K562 (cell line): Measurements from ENCODE around the gene CAPN2. TPM values are rescaled to one million over a fixed set of nuclear protein-coding genes. Genes with fewer than 3 reads are reported as not detected.

Experiments used
- BCOR ChIP-seq: fragments of 450-650 bp; IDR thresholded peaks from 2 replicates; pipeline ENCODE4 v1.6.1; 2016
- CBFA2T2 ChIP-seq: fragments of 450-650 bp; conservative IDR thresholded peaks from 2 replicates; pipeline ENCODE4 v1.6.1; 2017; ENCODE audit warnings: mild to moderate bottlenecking
- CSDE1 ChIP-seq, 2 experiments: fragments of 450-650 bp; IDR thresholded peaks; 2 replicates each; pipeline ENCODE4 v1.6.1; 2016; ENCODE audit warnings: mild to moderate bottlenecking in 1 of 2
- GABPB2 ChIP-seq: fragments of 250-450 bp; sonication (Bioruptor Pico); conservative IDR thresholded peaks from 2 replicates; pipeline ENCODE4 v1.5.1; 2021; ENCODE audit warnings: mild to moderate bottlenecking
- HEY1 ChIP-seq: fragments of 250-450 bp; sonication (Bioruptor Pico); IDR thresholded peaks from 2 replicates; pipeline ENCODE4 v1.5.0; 2020; ENCODE audit warnings: mild to moderate bottlenecking, moderate library complexity, borderline replicate concordance
- IRF2 ChIP-seq: sonication (generic); formaldehyde crosslinking; IDR thresholded peaks from 2 replicates; pipeline ENCODE4 v1.8.1; 2022; ENCODE audit warnings: mild to moderate bottlenecking, missing genetic modification reagents
- MAFG ChIP-seq: fragments of 450-650 bp; conservative IDR thresholded peaks from 2 replicates; pipeline ENCODE4 v1.6.1; 2016; ENCODE audit warnings: missing genetic modification characterization, missing compliant biosample characterization
- NFRKB ChIP-seq: fragments of 450-650 bp; IDR thresholded peaks from 2 replicates; pipeline ENCODE4 v1.6.1; 2016; ENCODE audit warnings: low read depth
- PTBP1 ChIP-seq: fragments of 200-400 bp; formaldehyde crosslinking; IDR thresholded peaks from 2 replicates; pipeline ENCODE4 v1.6.1; 2017; ENCODE audit warnings: low read depth, low read length
- PYGO2 ChIP-seq: fragments of 450-650 bp; IDR thresholded peaks from 2 replicates; pipeline ENCODE4 v1.6.1; 2016; ENCODE audit warnings: mild to moderate bottlenecking, missing genetic modification characterization, moderate library complexity, missing compliant biosample characterization
- SIN3B ChIP-seq: fragments of 450-650 bp; IDR thresholded peaks from 2 replicates; pipeline ENCODE4 v1.6.1; 2017; ENCODE audit warnings: low read depth, mild to moderate bottlenecking, moderate library complexity
- SMARCA5 ChIP-seq: fragments of 450-650 bp; IDR thresholded peaks from 2 replicates; pipeline ENCODE4 v1.6.1; 2016
- SOX6 ChIP-seq: fragments of 450-650 bp; IDR thresholded peaks from 2 replicates; pipeline ENCODE4 v1.6.1; 2014; ENCODE audit warnings: mild to moderate bottlenecking
- ZBTB8A ChIP-seq: fragments of 450-650 bp; IDR thresholded peaks from 2 replicates; pipeline ENCODE4 v1.6.1; 2018; ENCODE audit warnings: mild to moderate bottlenecking, moderate library complexity; ENCODE audit not compliant: partially characterized antibody
- polyA plus RNA-seq, 8 experiments: library from polyadenylated mRNA; depleted of rRNA in 4 of 8; stranded (reverse) in 5 of 8; unstranded in 3 of 8; fragments of >200 nt; fragmentation: Nextera tagmentation in 2 of 8; fragmentation: Illumina TruSeq in 1 of 8; extraction: Ambion mirVana in 2 of 8; extraction: Trizol in 1 of 8; gene quantifications; 2 replicates each; pipeline versions ENCODE4 v1.2.1 to v1.2.3, GENCODE V29; 2011 to 2014; ENCODE audit warnings: inconsistent platforms in 1 of 8, missing spikeins in 1 of 8
- total RNA-seq, 7 experiments: library from RNA; depleted of rRNA in 6 of 7; stranded (reverse); fragments of >200 nt in 6 of 7; fragmentation: Illumina TruSeq in 2 of 7; extraction: Trizol in 2 of 7; gene quantifications; 2 replicates each; pipeline versions ENCODE4 v1.2.1 to v1.2.3, GENCODE V29; 2011 to 2021; ENCODE audit warnings: low replicate concordance in 1 of 7
- TF ChIP-seq, protein P1 (sequence below), 2 experiments: fragments of 450-650 bp in 1 of 2; sonication (generic) in 1 of 2; formaldehyde crosslinking in 1 of 2; IDR thresholded peaks in 1 of 2; conservative IDR thresholded peaks in 1 of 2; 2 replicates each; pipeline versions ENCODE4 v1.6.1 to v1.8.1; 2016 to 2023; ENCODE audit warnings: mild to moderate bottlenecking in 2 of 2, moderate library complexity in 2 of 2, inconsistent platforms in 1 of 2, missing genetic modification reagents in 1 of 2
- TF ChIP-seq, protein P2 (sequence below): fragments of 450-650 bp; IDR thresholded peaks from 2 replicates; pipeline ENCODE4 v1.6.1; 2016; ENCODE audit warnings: mild to moderate bottlenecking
- TF ChIP-seq, protein P3 (sequence below): sonication (generic); formaldehyde crosslinking; IDR thresholded peaks from 2 replicates; pipeline ENCODE4 v1.9.0; 2022; ENCODE audit warnings: mild to moderate bottlenecking, missing genetic modification reagents

The CAPN2 gene
- total and polyA plus RNA-seq, 9 of the 15 experiments (the other 6 are each of a cell fraction or from before 2014, with no cell fraction given): 24.6 to 157 (median 101) TPM

DNA sequence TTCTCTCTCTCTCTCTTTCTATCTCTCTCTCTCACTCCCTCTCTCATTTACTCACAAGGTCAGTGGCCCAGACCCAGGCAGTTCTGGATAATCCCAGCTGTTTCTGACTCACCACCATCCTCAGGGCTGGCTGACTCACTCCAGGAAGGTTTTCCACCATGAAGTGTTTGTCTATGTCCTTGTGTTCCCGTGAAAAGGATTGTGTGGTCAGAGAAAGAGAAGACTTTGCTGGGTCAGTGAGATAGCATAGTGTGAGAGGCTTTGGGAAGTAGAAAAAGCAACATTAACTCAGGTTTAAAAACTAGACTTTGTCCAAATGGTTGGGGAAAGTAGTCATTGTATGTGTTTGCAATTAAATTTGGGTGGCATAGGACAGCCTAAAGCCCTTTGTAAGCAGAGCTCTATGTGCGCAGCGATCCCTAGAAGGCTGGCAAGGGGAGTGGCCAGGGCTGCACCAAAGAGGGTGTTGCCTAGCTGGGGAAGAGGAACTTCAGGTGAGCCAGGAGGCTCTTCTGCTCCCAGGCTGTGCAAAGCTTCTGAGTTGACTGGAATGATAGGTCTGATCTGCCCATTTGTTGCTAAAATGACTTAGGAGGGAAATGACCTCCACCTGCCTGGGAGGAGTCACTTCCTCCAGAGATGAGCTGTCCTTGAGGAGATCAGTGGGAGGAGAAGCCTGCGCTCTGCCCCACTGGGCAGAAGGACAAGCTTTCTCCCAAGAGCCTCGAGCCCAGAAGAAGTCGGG lies 4.9 kb upstream of the CAPN2 start (continued):
- no peak for TF ChIP-seq GABPB2 (CRISPR knock-in tag)
- 0 out of 2 replicates have a peak, but pooled peaks have one; percentile 4 for TF ChIP-seq HEY1
- TF ChIP-seq, protein P1, sequence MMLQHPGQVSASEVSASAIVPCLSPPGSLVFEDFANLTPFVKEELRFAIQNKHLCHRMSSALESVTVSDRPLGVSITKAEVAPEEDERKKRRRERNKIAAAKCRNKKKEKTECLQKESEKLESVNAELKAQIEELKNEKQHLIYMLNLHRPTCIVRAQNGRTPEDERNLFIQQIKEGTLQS (IDR thresholded peaks at IDR 0.05): peak; percentile 99
- TF ChIP-seq, protein P1 (CRISPR knock-in tag; conservative IDR thresholded peaks at IDR 0.05): peak; percentile 99
- peak; percentile 13; the same call in 1 of the 2 replicates for TF ChIP-seq MAFG (tag)
- no peak for TF ChIP-seq IRF2 (CRISPR knock-in tag)
- peak; percentile 39; the same call in 1 of the 2 replicates for TF ChIP-seq BCOR
- peak; percentile 60; the same call in 1 of the 2 replicates for TF ChIP-seq SMARCA5
- 0 out of 2 replicates have a peak, but pooled peaks have one; percentile 64 for TF ChIP-seq PTBP1
- TF ChIP-seq, protein P2, sequence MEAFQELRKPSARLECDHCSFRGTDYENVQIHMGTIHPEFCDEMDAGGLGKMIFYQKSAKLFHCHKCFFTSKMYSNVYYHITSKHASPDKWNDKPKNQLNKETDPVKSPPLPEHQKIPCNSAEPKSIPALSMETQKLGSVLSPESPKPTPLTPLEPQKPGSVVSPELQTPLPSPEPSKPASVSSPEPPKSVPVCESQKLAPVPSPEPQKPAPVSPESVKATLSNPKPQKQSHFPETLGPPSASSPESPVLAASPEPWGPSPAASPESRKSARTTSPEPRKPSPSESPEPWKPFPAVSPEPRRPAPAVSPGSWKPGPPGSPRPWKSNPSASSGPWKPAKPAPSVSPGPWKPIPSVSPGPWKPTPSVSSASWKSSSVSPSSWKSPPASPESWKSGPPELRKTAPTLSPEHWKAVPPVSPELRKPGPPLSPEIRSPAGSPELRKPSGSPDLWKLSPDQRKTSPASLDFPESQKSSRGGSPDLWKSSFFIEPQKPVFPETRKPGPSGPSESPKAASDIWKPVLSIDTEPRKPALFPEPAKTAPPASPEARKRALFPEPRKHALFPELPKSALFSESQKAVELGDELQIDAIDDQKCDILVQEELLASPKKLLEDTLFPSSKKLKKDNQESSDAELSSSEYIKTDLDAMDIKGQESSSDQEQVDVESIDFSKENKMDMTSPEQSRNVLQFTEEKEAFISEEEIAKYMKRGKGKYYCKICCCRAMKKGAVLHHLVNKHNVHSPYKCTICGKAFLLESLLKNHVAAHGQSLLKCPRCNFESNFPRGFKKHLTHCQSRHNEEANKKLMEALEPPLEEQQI: peak; percentile 38; the same call in 1 of the 2 replicates
- peak; percentile 8; the same call in 1 of the 2 replicates for TF ChIP-seq SIN3B
- TF ChIP-seq, protein P3, sequence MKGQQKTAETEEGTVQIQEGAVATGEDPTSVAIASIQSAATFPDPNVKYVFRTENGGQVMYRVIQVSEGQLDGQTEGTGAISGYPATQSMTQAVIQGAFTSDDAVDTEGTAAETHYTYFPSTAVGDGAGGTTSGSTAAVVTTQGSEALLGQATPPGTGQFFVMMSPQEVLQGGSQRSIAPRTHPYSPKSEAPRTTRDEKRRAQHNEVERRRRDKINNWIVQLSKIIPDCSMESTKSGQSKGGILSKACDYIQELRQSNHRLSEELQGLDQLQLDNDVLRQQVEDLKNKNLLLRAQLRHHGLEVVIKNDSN (CRISPR knock-in tag): no peak
- TF ChIP-seq NFRKB: 0 out of 2 replicates have a peak, but pooled peaks have one; percentile 51
- TF ChIP-seq SOX6: peak; percentile 52
- TF ChIP-seq PYGO2 (tag): no peak
- TF ChIP-seq ZBTB8A: no peak
- peak in 1 of 2 experiments; percentile 56; a peak in 1 of 4 replicates for TF ChIP-seq CSDE1 (IDR thresholded peaks at IDR 0.05)
- peak; percentile 87 for TF ChIP-seq CBFA2T2
